ENCODE data around the gene SLC2A9.

- TF ChIP-seq POLR2AphosphoS5 (IDR thresholded peaks at IDR 0.05) (no peak), POLR2A (IDR thresholded peaks at IDR 0.05) (no peak)
Measured at GRCh38 chr4:9989918-9990635, 31.2 kb downstream of the SLC2A9 start.
